B cell (primary cell): Measurements from ENCODE around the gene RYK. TPM values are rescaled to one million over a fixed set of nuclear protein-coding genes. Genes with fewer than 3 reads are reported as not detected.

Experiments used
- ATAC-seq: fragments of 200-7000 bp; cut with Tn5 transposase; one replicate; pipeline ENCODE4 v1.10.0; 2021; ENCODE audit warnings: low read depth, mild to moderate bottlenecking, moderate number of reproducible peaks, moderate library complexity
- CTCF ChIA-PET: fragments of 350-600 bp; sonication (Branson Sonifier 250); formaldehyde crosslinking; loops from one replicate; lab custom pipeline; 2021; ENCODE audit warnings: antibody characterized with exemption, inconsistent platforms; lab: Charles Lee
- POLR2A ChIA-PET: fragments of 350-600 bp; sonication (Branson Sonifier 250); formaldehyde crosslinking; loops from one replicate; lab custom pipeline; 2021; ENCODE audit warnings: antibody characterized with exemption; lab: Charles Lee
- DNase-seq: peaks from one replicate; pipeline ENCODE4 v3.0.0; 2013
- H2AFZ ChIP-seq: 2 replicates; pipeline ENCODE4 v1.6.1; 2012; ENCODE audit warnings: mild to moderate bottlenecking, low read depth, low read length; ENCODE audit not compliant: insufficient read depth, poor library complexity, severe bottlenecking
- H3K27ac ChIP-seq, 2 donors: 1 replicate in 1 of 2; 2 replicates in 1 of 2; pipeline ENCODE4 v1.5.1; 2012 to 2013; ENCODE audit warnings: low read length in 2 of 2, mild to moderate bottlenecking in 2 of 2, moderate library complexity in 1 of 2
- H3K27me3 ChIP-seq, 4 experiments: fragments of 200-600 bp in 1 of 4; sonication (generic) in 1 of 4; replicated peaks in 1 of 4; 1 replicate in 2 of 4; 2 replicates in 2 of 4; pipeline versions ENCODE4 v1.6.1 to v1.7.0; 2013 to 2016; ENCODE audit warnings: low read length in 3 of 4, mild to moderate bottlenecking in 2 of 4, mixed read lengths in 1 of 4, moderate library complexity in 1 of 4; ENCODE audit not compliant: insufficient read depth in 4 of 4, control insufficient read depth in 3 of 4; ENCODE audit errors: control extremely low read depth in 1 of 4
- H3K36me3 ChIP-seq, 2 experiments: replicated peaks in 1 of 2; 1 replicate in 1 of 2; 2 replicates in 1 of 2; pipeline versions ENCODE4 v1.6.1 to v1.7.1; 2013; ENCODE audit warnings: low read length in 1 of 2; ENCODE audit not compliant: insufficient read depth in 2 of 2, control insufficient read depth in 1 of 2; ENCODE audit errors: control extremely low read depth in 1 of 2, extremely low read depth in 1 of 2
- H3K4me1 ChIP-seq, 2 donors: fragments of 200-600 bp in 1 of 2; sonication (generic) in 1 of 2; 1 replicate in 1 of 2; 2 replicates in 1 of 2; pipeline versions ENCODE4 v1.5.1 to v1.6.1; 2013 to 2017; ENCODE audit warnings: low read length in 2 of 2; ENCODE audit not compliant: control insufficient read depth in 2 of 2, insufficient read depth in 2 of 2
- H3K4me2 ChIP-seq: replicated peaks from 2 replicates; pipeline ENCODE3; 2012; ENCODE audit warnings: mild to moderate bottlenecking, low read depth, low read length; ENCODE audit not compliant: poor library complexity, severe bottlenecking
- H3K4me3 ChIP-seq, 5 experiments: fragments of 200-600 bp in 1 of 5; sonication (generic) in 1 of 5; 1 replicate in 3 of 5; 2 replicates in 2 of 5; pipeline versions ENCODE4 v1.5.1 to v1.7.0; 2011 to 2016; ENCODE audit warnings: low read length in 4 of 5, mild to moderate bottlenecking in 4 of 5, low read depth in 2 of 5, control low read depth in 1 of 5, moderate library complexity in 1 of 5; ENCODE audit not compliant: insufficient read depth in 1 of 5; ENCODE audit errors: control extremely low read depth in 1 of 5, extremely low read depth in 1 of 5
- H3K79me2 ChIP-seq: fragments of 200-600 bp; sonication (generic); one replicate; pipeline ENCODE4 v1.6.0; 2016; ENCODE audit warnings: low read length; ENCODE audit not compliant: control insufficient read depth, insufficient read depth
- H3K9ac ChIP-seq: fragments of 200-600 bp; sonication (generic); 2 replicates; pipeline ENCODE4 v1.6.1; 2017; ENCODE audit warnings: mild to moderate bottlenecking, low read length, moderate library complexity
- H3K9me3 ChIP-seq, 3 donors: one replicate each; pipeline versions ENCODE4 v1.6.1 to v1.7.1; 2013; ENCODE audit warnings: low read length in 2 of 3; ENCODE audit not compliant: control insufficient read depth in 2 of 3, insufficient read depth in 1 of 3; ENCODE audit errors: control extremely low read depth in 1 of 3
- H4K20me1 ChIP-seq: 2 replicates; pipeline ENCODE4 v1.6.0; 2012; ENCODE audit warnings: mild to moderate bottlenecking, low read length; ENCODE audit not compliant: insufficient read depth, control insufficient read depth, poor library complexity, severe bottlenecking
- H3K27ac Mint-ChIP-seq: one replicate; pipeline ENCODE4 v1.8.0; 2021; ENCODE audit warnings: mixed read lengths
- H3K27me3 Mint-ChIP-seq: one replicate; pipeline ENCODE4 v1.8.0; 2021; ENCODE audit warnings: mixed read lengths
- H3K4me1 Mint-ChIP-seq: one replicate; pipeline ENCODE4 v1.8.0; 2021; ENCODE audit warnings: mixed read lengths
- H3K4me3 Mint-ChIP-seq: one replicate; pipeline ENCODE4 v1.8.0; 2021; ENCODE audit warnings: mixed read lengths
- H3K9me3 Mint-ChIP-seq: one replicate; pipeline ENCODE4 v1.8.0; 2022; ENCODE audit warnings: mixed read lengths; ENCODE audit not compliant: insufficient read depth
- CTCF ChIP-seq: fragments of 200-600 bp; IDR thresholded peaks from one replicate; pipeline ENCODE4 v1.8.0; 2022; ENCODE audit warnings: antibody characterized with exemption, mild to moderate bottlenecking
- EZH2 ChIP-seq: IDR thresholded peaks from 2 replicates; pipeline ENCODE4 v1.6.1; 2012; ENCODE audit warnings: borderline replicate concordance, low read depth, mild to moderate bottlenecking, moderate library complexity, low read length; ENCODE audit not compliant: insufficient read depth, poor library complexity, severe bottlenecking
- WGBS: methylation state at CpG from one replicate; pipeline ENCODE4 v1.1.5; 2013; ENCODE audit warnings: missing lambda C conversion rate; ENCODE audit not compliant: insufficient coverage; 5-methylcytosine and 5-hydroxymethylcytosine counted together
- intact Hi-C: fragments of 100-400 bp; cut with micrococcal nuclease; formaldehyde crosslinking; loops from one replicate; pipeline ENCODE4 v1.10.0; 2022
- polyA plus RNA-seq: library from polyadenylated mRNA; depleted of rRNA; stranded (reverse); fragments of >200 nt; gene quantifications from 2 replicates; pipeline ENCODE4 v1.2.3, GENCODE V29; 2012
- total RNA-seq, 2 donors: library from RNA; stranded (reverse); fragments of 120-200 nt in 1 of 2; gene quantifications; 1 replicate in 1 of 2; 2 replicates in 1 of 2; pipeline versions ENCODE4 v1.2.3 to v1.2.4, GENCODE V29; 2013 to 2022

The RYK gene
- total and polyA plus RNA-seq, 2 donors (not counting 1 experiment from before 2014, with no cell fraction given): 16.9 to 67.7 TPM

DNA sequence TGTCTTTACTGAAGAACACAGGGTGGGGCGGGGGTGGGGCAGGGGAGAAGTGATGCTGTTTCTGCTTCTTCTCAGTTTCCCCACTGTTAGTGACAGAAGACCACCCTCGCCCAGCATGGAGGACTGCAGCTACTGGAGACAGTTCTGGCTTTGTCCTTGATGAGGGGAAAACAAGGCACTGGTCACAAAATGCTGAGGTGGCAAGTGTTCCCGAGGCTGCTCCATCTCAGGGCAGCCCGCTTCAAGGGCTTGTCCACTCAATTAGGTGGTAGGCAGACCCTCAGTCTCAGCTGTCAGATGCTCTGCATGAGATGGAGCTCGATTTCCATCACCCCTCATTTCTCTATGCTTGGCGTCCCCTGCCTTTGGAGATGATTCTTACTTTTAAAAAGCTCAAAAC is 33.8 kb upstream of the RYK start:
- ATAC-seq (no peak), DNase-seq (no peak)
- H3K4me3 ChIP-seq: no peak overlapping the region
- H3K79me2 ChIP-seq: no peaks in the 10 kb centered on the region
- no peak for TF ChIP-seq EZH2
- no peak for TF ChIP-seq CTCF
- peaks cover 5% of the 10 kb centered on the region for H3K9me3 Mint-ChIP-seq
- no peak overlapping the region for H3K9ac ChIP-seq
- ChIA-PET POLR2A (no interaction called here), CTCF (no interaction called here)
- H3K4me2 ChIP-seq: no peak overlapping the region
- 87% methylated on average over 4 of the region's 6 CpGs for WGBS
- H2AFZ ChIP-seq: no peak overlapping the region
- no peaks in the 10 kb centered on the region for H3K4me1 ChIP-seq
- intact Hi-C loops: no loop called here
- H3K27ac ChIP-seq: no peak overlapping the region
- peaks cover 0 to 2% (median 0%) of the 10 kb centered on the region in 4 experiments for H3K27me3 ChIP-seq
- H3K4me1 Mint-ChIP-seq: no peaks in the 10 kb centered on the region
- no peaks in the 10 kb centered on the region for H3K9me3 ChIP-seq
- H3K4me3 Mint-ChIP-seq: no peak overlapping the region
- peaks cover 44% of the 10 kb centered on the region for H3K27me3 Mint-ChIP-seq
- H4K20me1 ChIP-seq: no peaks in the 10 kb centered on the region
- no peak overlapping the region for H3K27ac Mint-ChIP-seq
- no peaks in the 10 kb centered on the region for H3K36me3 ChIP-seq

DNA sequence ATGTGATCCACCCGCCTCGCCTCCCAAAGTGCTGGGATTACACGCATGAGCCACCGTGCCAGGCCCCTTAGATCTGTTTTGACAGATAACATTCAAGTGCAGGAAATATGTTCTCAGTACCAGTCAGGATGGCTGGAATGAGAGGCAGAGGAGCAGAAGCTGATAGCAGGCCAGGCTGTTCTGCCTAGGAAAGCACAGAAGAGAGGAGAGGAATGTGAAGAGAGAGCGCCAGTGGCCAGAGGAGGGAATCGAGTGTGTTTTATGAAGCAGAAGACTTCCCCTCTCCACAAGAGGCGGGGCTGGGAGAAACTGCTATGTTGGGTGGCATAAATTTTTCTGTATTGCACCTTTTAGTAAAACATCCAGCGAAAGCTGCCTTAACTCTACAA is 32.0 kb upstream of the RYK start:
- H3K9me3 ChIP-seq: no peaks in the 10 kb centered on the region
- Mint-ChIP-seq H3K27me3 (peaks cover 38% of the 10 kb centered on the region), H3K4me3 (no peak overlapping the region), H3K27ac (no peak overlapping the region), H3K4me1 (no peaks in the 10 kb centered on the region), H3K9me3 (peaks cover 5% of the 10 kb centered on the region)
- ChIA-PET CTCF (no interaction called here), POLR2A (no interaction called here)
- no peak overlapping the region for H3K9ac ChIP-seq
- no peak for DNase-seq
- H3K79me2 ChIP-seq: no peaks in the 10 kb centered on the region
- no peak overlapping the region for H3K27ac ChIP-seq
- H3K4me2 ChIP-seq: no peak overlapping the region
- TF ChIP-seq CTCF (no peak), EZH2 (no peak)
- H3K4me1 ChIP-seq: no peaks in the 10 kb centered on the region
- H3K36me3 ChIP-seq: no peaks in the 10 kb centered on the region
- no peaks in the 10 kb centered on the region for H4K20me1 ChIP-seq
- ATAC-seq: no peak
- H2AFZ ChIP-seq: no peak overlapping the region
- 100% methylated on average over 4 of the region's 8 CpGs for WGBS
- H3K27me3 ChIP-seq: peaks cover 0 to 7% (median 0%) of the 10 kb centered on the region in 4 experiments
- intact Hi-C loops: no loop called here
- H3K4me3 ChIP-seq: no peak overlapping the region
